ENCODE data around the gene GLTPD2.

- no peak for TF ChIP-seq CTCF (IDR thresholded peaks at IDR 0.05; ENCODE audit: poor library complexity)
- no peak for TF ChIP-seq EZH2 (IDR thresholded peaks at IDR 0.05; ENCODE audit: borderline replicate concordance)
These were observed 50.5 kb downstream of the GLTPD2 start for GRCh38 chr17:4839221-4839620.

All from hepatocyte (in vitro differentiated cells).